Measurements from ENCODE around the gene SMYD3. TPM values are rescaled to one million over a fixed set of nuclear protein-coding genes. Genes with fewer than 3 reads are reported as not detected.

The SMYD3 gene
- total RNA-seq, 1 experiment from 2014 or later: 25.5 TPM

- WGBS (ENCODE audit: extremely low coverage, insufficient read length, low lambda C conversion rate): no CpG with 5 or more reads among the region's 5 CpGs
These were observed 465.7 kb downstream of the SMYD3 start for GRCh38 chr1:246041360-246041759.

More at GRCh38 chr1:246041360-246041759, 465.7 kb downstream of the SMYD3 start:
- H3K9me3 Mint-ChIP-seq: peaks cover 2 to 8% of the 10 kb centered on the region in 2 experiments; a peak in 3 of 5 replicates
- H3K4me1 ChIP-seq (ENCODE audit: insufficient read depth, low read length): no peaks in the 10 kb centered on the region
- H2AK5ac ChIP-seq (ENCODE audit: insufficient read length, low read length): no peak overlapping the region
- no peaks in the 10 kb centered on the region for H4K20me1 ChIP-seq (ENCODE audit: control insufficient read depth, insufficient read depth, insufficient read length)
- no peak overlapping the region for H3K4ac ChIP-seq (ENCODE audit: low read depth, low read length)
- H3K23me2 ChIP-seq (ENCODE audit: insufficient read length, low read depth, low read length, poor library complexity, severe bottlenecking): no peaks in the 10 kb centered on the region
- H3K4me3 Mint-ChIP-seq: no peak overlapping the region
- no peak overlapping the region for H3K27ac Mint-ChIP-seq
- no peak overlapping the region for H3K4me2 ChIP-seq (ENCODE audit: insufficient read depth, insufficient read length, low read length)
- no peak overlapping the region for H3T11ph ChIP-seq (ENCODE audit: low read length)
- no peaks in the 10 kb centered on the region for H3K79me1 ChIP-seq (ENCODE audit: insufficient read depth, low read depth, low read length, poor library complexity, severe bottlenecking)
- no peaks in the 10 kb centered on the region; the same call in 1 of the 2 replicates for H3K27me3 Mint-ChIP-seq (ENCODE audit: low read depth)
- H3K27me3 ChIP-seq (ENCODE audit: insufficient read depth, low read length): no peaks in the 10 kb centered on the region
- no peak overlapping the region for H2BK20ac ChIP-seq (ENCODE audit: low read depth, low read length, poor library complexity, severe bottlenecking)
- no peak overlapping the region for H2AFZ ChIP-seq (ENCODE audit: low read length)
- H4K91ac ChIP-seq (ENCODE audit: insufficient read length, low read depth, low read length): no peak overlapping the region
- H4K8ac ChIP-seq (replicated peaks; ENCODE audit: insufficient read length, low read depth, low read length): no peak overlapping the region
- H3K14ac ChIP-seq (ENCODE audit: insufficient read depth, low read length): no peak overlapping the region
- H3K79me2 ChIP-seq (ENCODE audit: insufficient read depth, low read length): no peaks in the 10 kb centered on the region
- no peak overlapping the region for H3K27ac ChIP-seq (ENCODE audit: insufficient read length, low read depth, low read length)
- no peak overlapping the region for H2BK15ac ChIP-seq (ENCODE audit: low read depth, low read length)
- H3K56ac ChIP-seq (ENCODE audit: insufficient read length, low read depth, low read length): no peak overlapping the region
- H3K18ac ChIP-seq (ENCODE audit: insufficient read length, low read depth, low read length): no peak overlapping the region
- no peak for DNase-seq
- no peak for TF ChIP-seq CTCF (conservative IDR thresholded peaks at IDR 0.05)
- no peaks in the 10 kb centered on the region for H3K36me3 Mint-ChIP-seq (ENCODE audit: insufficient read depth in 1 of 3, low read depth in 3 of 3)
- H4K5ac ChIP-seq (ENCODE audit: insufficient read length, low read depth, low read length): no peak overlapping the region
- no peak overlapping the region for H3K9ac ChIP-seq (ENCODE audit: extremely low read depth, insufficient read length, low read length)
- no peaks in the 10 kb centered on the region for H3K9me3 ChIP-seq (ENCODE audit: control insufficient read depth, low read depth, low read length)
- no peak overlapping the region for H2BK120ac ChIP-seq (ENCODE audit: low read depth, low read length, poor library complexity, severe bottlenecking)
- peaks cover 0 to 1% of the 10 kb centered on the region in 2 experiments; a peak in 2 of 4 replicates for H3K4me1 Mint-ChIP-seq
- H2BK12ac ChIP-seq (ENCODE audit: insufficient read length, low read depth, low read length): no peak overlapping the region
- H3K23ac ChIP-seq (ENCODE audit: insufficient read length, low read depth, low read length): no peak overlapping the region
- no peak overlapping the region for H2BK5ac ChIP-seq (ENCODE audit: insufficient read length, low read length)

Data from H9 (cell line).